DMS153 treated with DMSO at 0.1 percent for 48 hours (cell line): ENCODE measurements around the gene TBL3.

Experiments
- DNase-seq: peaks from one replicate; lab custom pipeline; 2025; ENCODE audit not compliant: unreplicated experiment; lab: John Stamatoyannopoulos, UW

Gene TBL3

GRCh38 chr16:1981398-1981836 is 9.6 kb downstream of the TBL3 start, which contains the start of gene NOXO1:
TSS of gene NOXO1 (minus strand) at chr16:1981469. CDS start at chr16:1981179, 290 bp downstream.
- no peak for DNase-seq

GRCh38 chr16:1982013-1982433 is 10.2 kb downstream of the TBL3 start:
- DNase-seq, result no peak

- DNase-seq, result no peak
Observed at GRCh38 chr16:1982991-1983543, 11.2 kb downstream of the TBL3 start.

GRCh38 chr16:1983544-1984346 is 11.9 kb downstream of the TBL3 start, which contains the start of gene GFER:
TSS of gene GFER (plus strand) at chr16:1984193. CDS start at chr16:1984219, 26 bp downstream.
- peak; percentile 74 for DNase-seq

- DNase-seq, result no peak
Observed at GRCh38 chr16:1984347-1985225, 12.7 kb downstream of the TBL3 start.

- DNase-seq, result no peak
Observed at GRCh38 chr16:1985466-1986150, 13.8 kb downstream of the TBL3 start.

- no peak for DNase-seq
Observed at GRCh38 chr16:1987198-1987597, 15.3 kb downstream of the TBL3 start.

- DNase-seq, result no peak
Observed at GRCh38 chr16:1989209-1990100, 17.6 kb downstream of the TBL3 start, which contains the start of gene SYNGR3. TSS of gene SYNGR3 (plus strand) at chr16:1989970. CDS start at chr16:1990103, 133 bp downstream.

- no peak for DNase-seq
Observed at GRCh38 chr16:1990101-1990350, 18.2 kb downstream of the TBL3 start.

GRCh38 chr16:1990351-1991134 is 18.7 kb downstream of the TBL3 start:
- no peak for DNase-seq

- DNase-seq, result no peak
Observed at GRCh38 chr16:1991135-1991551, 19.3 kb downstream of the TBL3 start.

- no peak for DNase-seq
Observed at GRCh38 chr16:1991588-1991947, 19.7 kb downstream of the TBL3 start.

GRCh38 chr16:1991948-1992703 is 20.3 kb downstream of the TBL3 start:
- DNase-seq, result no peak

GRCh38 chr16:1992704-1993317 is 21.0 kb downstream of the TBL3 start:
- DNase-seq, result no peak

GRCh38 chr16:1993731-1994131 is 21.9 kb downstream of the TBL3 start:
- DNase-seq, result no peak

GRCh38 chr16:1997494-1998359 is 25.9 kb downstream of the TBL3 start:
- DNase-seq, result no peak

GRCh38 chr16:1998360-1998835 is 26.5 kb downstream of the TBL3 start:
- DNase-seq, result no peak
